ENCODE results near the gene HAX1. TPM values are rescaled to one million over a fixed set of nuclear protein-coding genes. Genes with fewer than 3 reads are reported as not detected.
A peak's percentile ranks its signal among the peaks of the same experiment; 100 is the strongest.
"Not testable (repeated sequence)": the region's sequence is repeated elsewhere in the genome, so short reads cannot be mapped to it uniquely, and the experiment has no call there.

HAX1 gene
- 132 and 142 TPM in 2 replicates for total RNA-seq (2012; rRNA removed)

DNA sequence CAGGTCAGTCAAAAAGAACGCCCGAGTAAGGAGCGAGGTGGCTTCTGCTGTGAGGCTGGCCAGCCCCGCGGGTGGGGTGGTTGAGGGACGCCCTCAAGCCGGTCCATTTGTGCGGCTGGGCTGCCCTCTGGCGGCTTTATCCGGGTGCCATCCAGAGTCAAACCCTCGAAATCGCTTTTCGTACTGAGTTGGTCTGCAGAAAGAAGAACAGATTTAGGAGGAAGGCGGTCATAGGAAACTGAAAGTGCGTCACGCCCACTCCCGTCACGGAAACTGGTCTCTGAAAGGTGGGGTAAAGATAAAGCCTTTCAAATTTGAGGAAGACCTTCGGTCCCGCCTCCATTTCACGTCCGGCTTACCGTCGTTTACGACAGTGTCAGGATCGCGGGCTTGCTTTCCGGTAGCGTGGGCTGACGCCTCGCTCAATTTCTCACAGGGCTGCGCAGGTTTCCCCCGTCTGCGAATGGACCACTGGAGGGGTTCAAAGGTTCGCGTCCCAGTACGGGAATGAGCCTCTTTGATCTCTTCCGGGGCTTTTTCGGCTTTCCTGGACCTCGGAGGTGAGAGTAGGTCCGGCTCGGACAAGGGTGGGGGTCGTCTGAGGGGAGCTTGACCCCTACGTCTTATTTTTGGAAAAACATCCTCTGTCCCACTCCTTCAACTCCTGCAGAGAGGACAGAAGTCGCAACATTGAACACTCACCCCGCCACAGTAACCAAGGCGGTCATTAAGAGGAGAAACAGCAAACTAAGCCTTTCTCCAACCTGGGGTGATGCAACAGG lies at the start of gene HAX1:
Gene HAX1 (plus strand): TSS at position 413 of the 782 bp plus-strand sequence. CDS start 95 bp downstream, at position 508.
- Histone ChIP-seq H3K36me3 (ENCODE audit: insufficient read depth, low read length) (peaks cover 35% of the 10 kb centered on the region), H3K27me3 (ENCODE audit: control insufficient read depth, insufficient read depth, low read length) (no peaks in the 10 kb centered on the region), H3K4me3 (ENCODE audit: low read length) (peak within 1 kb of the TSS; percentile 95), H3K9me3 (replicated peaks; ENCODE audit: low read length) (no peaks in the 10 kb centered on the region), H3K9ac (ENCODE audit: low read depth, low read length) (peak within 1 kb of the TSS; percentile 95), H3K4me1 (ENCODE audit: control insufficient read depth, insufficient read depth, low read length) (peaks cover 14% of the 10 kb centered on the region), H3K4me2 (ENCODE audit: low read length) (peak within 1 kb of the TSS; percentile 97)

GRCh38 chr1:154222918-154223317 lies 49.5 kb upstream of the HAX1 start:
- Histone ChIP-seq H3K4me3 (ENCODE audit: low read length) (peak overlapping the region; percentile 88), H3K9ac (ENCODE audit: low read depth, low read length) (peak overlapping the region; percentile 14)

GRCh38 chr1:154223621-154224020 lies 48.8 kb upstream of the HAX1 start:
- Histone ChIP-seq H3K4me1 (ENCODE audit: control insufficient read depth, insufficient read depth, low read length) (peaks cover 31% of the 10 kb centered on the region), H3K4me2 (ENCODE audit: low read length) (peak overlapping the region; percentile 90), H3K9ac (ENCODE audit: low read depth, low read length) (peak overlapping the region; percentile 14), H3K4me3 (ENCODE audit: low read length) (peak overlapping the region; percentile 88), H3K36me3 (ENCODE audit: insufficient read depth, low read length) (peaks cover 46% of the 10 kb centered on the region), H3K27me3 (ENCODE audit: control insufficient read depth, insufficient read depth, low read length) (no peaks in the 10 kb centered on the region), H3K9me3 (replicated peaks; ENCODE audit: low read length) (no peaks in the 10 kb centered on the region)

More at GRCh38 chr1:154222918-154223317, 49.5 kb upstream of the HAX1 start:
- peak overlapping the region; percentile 90 for H3K4me2 ChIP-seq (ENCODE audit: low read length)
- no peaks in the 10 kb centered on the region for H3K9me3 ChIP-seq (replicated peaks; ENCODE audit: low read length)
- H3K36me3 ChIP-seq (ENCODE audit: insufficient read depth, low read length) = peaks cover 47% of the 10 kb centered on the region
- H3K27me3 ChIP-seq (ENCODE audit: control insufficient read depth, insufficient read depth, low read length) = no peaks in the 10 kb centered on the region
- peaks cover 35% of the 10 kb centered on the region for H3K4me1 ChIP-seq (ENCODE audit: control insufficient read depth, insufficient read depth, low read length)

DNA sequence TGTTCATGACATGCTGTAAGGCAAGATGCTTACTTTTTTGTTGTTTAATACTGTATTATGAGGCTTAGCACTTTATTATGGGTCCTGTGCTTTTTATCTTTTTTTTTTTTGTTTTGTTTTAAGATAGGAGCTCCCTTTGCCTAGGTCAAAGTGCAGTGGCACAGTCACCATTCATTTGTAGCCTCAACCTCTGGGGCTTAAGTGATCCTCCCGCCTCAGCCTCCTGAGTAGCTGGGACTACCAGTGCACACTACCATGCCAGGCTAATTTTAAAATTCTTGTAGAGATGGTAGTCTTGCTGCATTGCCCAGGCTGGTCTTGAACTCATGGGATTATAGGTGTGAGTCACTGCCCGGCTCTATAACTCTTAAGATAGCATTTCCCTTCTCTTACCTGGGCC lies 47.1 kb upstream of the HAX1 start:
- peaks cover 54% of the 10 kb centered on the region for H3K36me3 ChIP-seq (ENCODE audit: insufficient read depth, low read length)
- no peak overlapping the region for H3K4me2 ChIP-seq (ENCODE audit: low read length)
- H3K27me3 ChIP-seq (ENCODE audit: control insufficient read depth, insufficient read depth, low read length) = no peaks in the 10 kb centered on the region
- H3K9me3 ChIP-seq (replicated peaks; ENCODE audit: low read length) = no peaks in the 10 kb centered on the region
- H3K9ac ChIP-seq (ENCODE audit: low read depth, low read length) = no peak overlapping the region
- H3K4me1 ChIP-seq (ENCODE audit: control insufficient read depth, insufficient read depth, low read length) = peaks cover 24% of the 10 kb centered on the region
- H3K4me3 ChIP-seq (ENCODE audit: low read length) = no peak overlapping the region

DNA sequence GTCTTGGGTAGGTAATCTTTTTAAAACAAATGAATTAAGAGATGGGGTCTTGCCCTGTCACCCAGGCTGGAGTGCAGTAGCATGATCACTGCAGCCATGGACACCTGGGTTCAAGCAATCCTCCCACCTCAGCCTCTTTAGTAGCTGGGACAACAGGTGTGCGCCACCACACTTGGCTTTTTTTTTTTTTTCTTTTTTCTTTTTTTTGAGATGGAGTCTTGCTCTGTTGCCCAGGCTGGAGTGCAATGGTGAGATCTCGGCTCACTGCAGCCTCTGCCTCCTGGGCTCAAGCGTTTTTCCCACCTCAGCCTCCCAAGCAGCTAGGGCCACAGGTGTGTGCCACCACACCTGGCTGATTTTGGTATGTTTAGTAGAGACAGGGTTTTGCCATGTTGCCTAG lies 41.3 kb upstream of the HAX1 start:
- not testable (repeated sequence) for H3K9ac ChIP-seq (ENCODE audit: low read depth, low read length); H3K9me3 ChIP-seq (replicated peaks; ENCODE audit: low read length); H3K4me2 ChIP-seq (ENCODE audit: low read length); H3K4me1 ChIP-seq (ENCODE audit: control insufficient read depth, insufficient read depth, low read length); H3K27me3 ChIP-seq (ENCODE audit: control insufficient read depth, insufficient read depth, low read length); H3K4me3 ChIP-seq (ENCODE audit: low read length)
- peaks cover 87% of the 10 kb centered on the region for H3K36me3 ChIP-seq (ENCODE audit: insufficient read depth, low read length)

DNA sequence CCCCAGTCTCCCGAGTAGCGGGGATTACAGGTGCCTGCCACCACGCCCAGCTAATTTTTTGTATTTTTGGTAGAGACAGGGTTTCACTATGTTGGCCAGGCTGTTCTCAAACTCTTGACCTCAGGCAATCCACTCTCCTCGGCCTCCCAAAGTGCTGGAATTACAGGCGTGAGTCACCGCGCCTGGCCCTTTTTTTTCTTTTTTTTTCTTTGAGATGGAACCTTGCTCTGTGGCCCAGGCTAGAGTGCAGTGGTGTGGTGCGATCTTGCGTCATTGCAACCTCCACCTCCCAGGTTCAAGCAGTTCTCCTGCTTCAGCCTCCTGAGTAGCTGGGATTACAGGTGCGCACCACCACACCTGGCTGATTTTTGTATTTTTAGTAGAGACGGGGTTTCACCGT lies 39.3 kb upstream of the HAX1 start:
- not testable (repeated sequence) for H3K9ac ChIP-seq (ENCODE audit: low read depth, low read length); H3K4me2 ChIP-seq (ENCODE audit: low read length); H3K27me3 ChIP-seq (ENCODE audit: control insufficient read depth, insufficient read depth, low read length); H3K4me1 ChIP-seq (ENCODE audit: control insufficient read depth, insufficient read depth, low read length); H3K4me3 ChIP-seq (ENCODE audit: low read length); H3K9me3 ChIP-seq (replicated peaks; ENCODE audit: low read length)
- H3K36me3 ChIP-seq (ENCODE audit: insufficient read depth, low read length) = peaks cover 88% of the 10 kb centered on the region

GRCh38 chr1:154236855-154237254 lies 35.6 kb upstream of the HAX1 start:
- Histone ChIP-seq H3K4me1 (ENCODE audit: control insufficient read depth, insufficient read depth, low read length) (no peaks in the 10 kb centered on the region), H3K4me3 (ENCODE audit: low read length) (no peak overlapping the region), H3K9me3 (replicated peaks; ENCODE audit: low read length) (no peaks in the 10 kb centered on the region), H3K36me3 (ENCODE audit: insufficient read depth, low read length) (peaks cover 82% of the 10 kb centered on the region), H3K9ac (ENCODE audit: low read depth, low read length) (no peak overlapping the region), H3K27me3 (ENCODE audit: control insufficient read depth, insufficient read depth, low read length) (no peaks in the 10 kb centered on the region), H3K4me2 (ENCODE audit: low read length) (no peak overlapping the region)

GRCh38 chr1:154237435-154237834 lies 35.0 kb upstream of the HAX1 start:
- H3K27me3 ChIP-seq (ENCODE audit: control insufficient read depth, insufficient read depth, low read length) = no peaks in the 10 kb centered on the region
- H3K4me2 ChIP-seq (ENCODE audit: low read length) = no peak overlapping the region
- no peaks in the 10 kb centered on the region for H3K9me3 ChIP-seq (replicated peaks; ENCODE audit: low read length)
- H3K36me3 ChIP-seq (ENCODE audit: insufficient read depth, low read length) = peaks cover 85% of the 10 kb centered on the region
- H3K4me3 ChIP-seq (ENCODE audit: low read length) = no peak overlapping the region
- no peak overlapping the region for H3K9ac ChIP-seq (ENCODE audit: low read depth, low read length)
- H3K4me1 ChIP-seq (ENCODE audit: control insufficient read depth, insufficient read depth, low read length) = no peaks in the 10 kb centered on the region

- Histone ChIP-seq H3K4me1 (ENCODE audit: control insufficient read depth, insufficient read depth, low read length) (no peaks in the 10 kb centered on the region), H3K36me3 (ENCODE audit: insufficient read depth, low read length) (peaks cover 85% of the 10 kb centered on the region)
Observed at GRCh38 chr1:154237880-154238506, 34.4 kb upstream of the HAX1 start.

GRCh38 chr1:154239491-154239890 lies 32.9 kb upstream of the HAX1 start:
- no peaks in the 10 kb centered on the region for H3K27me3 ChIP-seq (ENCODE audit: control insufficient read depth, insufficient read depth, low read length)
- H3K4me3 ChIP-seq (ENCODE audit: low read length) = no peak overlapping the region
- no peaks in the 10 kb centered on the region for H3K9me3 ChIP-seq (replicated peaks; ENCODE audit: low read length)
- H3K4me1 ChIP-seq (ENCODE audit: control insufficient read depth, insufficient read depth, low read length) = no peaks in the 10 kb centered on the region
- no peak overlapping the region for H3K9ac ChIP-seq (ENCODE audit: low read depth, low read length)
- H3K36me3 ChIP-seq (ENCODE audit: insufficient read depth, low read length) = peaks cover 90% of the 10 kb centered on the region
- H3K4me2 ChIP-seq (ENCODE audit: low read length) = no peak overlapping the region

More at GRCh38 chr1:154237880-154238506, 34.4 kb upstream of the HAX1 start:
- Histone ChIP-seq H3K27me3 (ENCODE audit: control insufficient read depth, insufficient read depth, low read length) (no peaks in the 10 kb centered on the region), H3K4me3 (ENCODE audit: low read length) (no peak overlapping the region), H3K9me3 (replicated peaks; ENCODE audit: low read length) (no peaks in the 10 kb centered on the region), H3K4me2 (ENCODE audit: low read length) (no peak overlapping the region), H3K9ac (ENCODE audit: low read depth, low read length) (no peak overlapping the region)

GRCh38 chr1:154240294-154240833 lies 32.1 kb upstream of the HAX1 start:
- Histone ChIP-seq H3K4me3 (ENCODE audit: low read length) (no peak overlapping the region), H3K4me1 (ENCODE audit: control insufficient read depth, insufficient read depth, low read length) (no peaks in the 10 kb centered on the region), H3K4me2 (ENCODE audit: low read length) (no peak overlapping the region), H3K9ac (ENCODE audit: low read depth, low read length) (no peak overlapping the region), H3K36me3 (ENCODE audit: insufficient read depth, low read length) (peaks cover 90% of the 10 kb centered on the region), H3K9me3 (replicated peaks; ENCODE audit: low read length) (no peaks in the 10 kb centered on the region), H3K27me3 (ENCODE audit: control insufficient read depth, insufficient read depth, low read length) (no peaks in the 10 kb centered on the region)

All from skeletal muscle satellite cell (primary cell).